ENCODE results near the gene FBXL19. TPM values are rescaled to one million over a fixed set of nuclear protein-coding genes. Genes with fewer than 3 reads are reported as not detected.

Gene FBXL19
- total and polyA plus RNA-seq, 2 of the 13 experiments (the other 11 are each of a cell fraction or from before 2014, with no cell fraction given): 6.0 to 13.7 TPM

DNA sequence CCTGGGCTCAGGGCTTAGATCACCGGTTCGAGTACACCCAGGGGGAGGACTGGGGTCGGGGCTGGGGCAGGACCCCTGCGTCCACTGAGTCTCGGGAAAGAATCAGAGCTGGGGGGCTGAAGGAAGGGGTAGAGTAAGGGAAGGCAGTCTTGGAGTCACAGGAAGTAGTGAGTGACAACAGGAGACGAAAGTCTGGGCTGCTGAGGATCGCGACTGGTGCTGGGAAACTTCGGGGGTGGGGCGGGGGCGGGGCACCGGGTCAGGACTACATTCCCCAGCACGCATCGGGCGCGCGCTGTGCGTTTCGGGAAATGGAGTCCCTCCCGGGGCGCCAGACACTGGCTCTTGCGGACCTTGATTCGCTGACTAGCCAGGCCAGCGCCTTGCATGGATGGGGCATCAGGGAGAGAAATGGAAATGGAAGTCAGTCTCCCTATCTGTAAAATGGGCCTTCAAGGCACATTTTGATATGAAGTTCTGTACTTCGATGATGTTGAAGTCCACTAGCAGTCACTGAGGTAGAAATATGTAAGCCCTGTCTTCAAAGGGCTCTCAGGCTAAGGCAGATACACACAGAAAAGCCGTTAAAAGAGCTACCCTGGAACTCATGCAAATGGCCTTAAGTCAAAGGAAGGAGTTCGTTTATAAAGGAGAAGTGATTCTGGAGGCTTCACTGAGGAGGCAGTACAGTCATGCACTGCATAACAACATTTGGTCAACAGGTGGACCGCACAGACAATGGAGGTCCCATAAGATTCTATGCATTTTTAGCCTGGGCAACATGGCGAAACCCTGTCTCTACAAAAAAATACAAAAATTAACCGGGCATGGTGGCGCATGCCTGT is 26.3 kb upstream of the FBXL19 start (continued):
- TF ChIP-seq, protein P1, sequence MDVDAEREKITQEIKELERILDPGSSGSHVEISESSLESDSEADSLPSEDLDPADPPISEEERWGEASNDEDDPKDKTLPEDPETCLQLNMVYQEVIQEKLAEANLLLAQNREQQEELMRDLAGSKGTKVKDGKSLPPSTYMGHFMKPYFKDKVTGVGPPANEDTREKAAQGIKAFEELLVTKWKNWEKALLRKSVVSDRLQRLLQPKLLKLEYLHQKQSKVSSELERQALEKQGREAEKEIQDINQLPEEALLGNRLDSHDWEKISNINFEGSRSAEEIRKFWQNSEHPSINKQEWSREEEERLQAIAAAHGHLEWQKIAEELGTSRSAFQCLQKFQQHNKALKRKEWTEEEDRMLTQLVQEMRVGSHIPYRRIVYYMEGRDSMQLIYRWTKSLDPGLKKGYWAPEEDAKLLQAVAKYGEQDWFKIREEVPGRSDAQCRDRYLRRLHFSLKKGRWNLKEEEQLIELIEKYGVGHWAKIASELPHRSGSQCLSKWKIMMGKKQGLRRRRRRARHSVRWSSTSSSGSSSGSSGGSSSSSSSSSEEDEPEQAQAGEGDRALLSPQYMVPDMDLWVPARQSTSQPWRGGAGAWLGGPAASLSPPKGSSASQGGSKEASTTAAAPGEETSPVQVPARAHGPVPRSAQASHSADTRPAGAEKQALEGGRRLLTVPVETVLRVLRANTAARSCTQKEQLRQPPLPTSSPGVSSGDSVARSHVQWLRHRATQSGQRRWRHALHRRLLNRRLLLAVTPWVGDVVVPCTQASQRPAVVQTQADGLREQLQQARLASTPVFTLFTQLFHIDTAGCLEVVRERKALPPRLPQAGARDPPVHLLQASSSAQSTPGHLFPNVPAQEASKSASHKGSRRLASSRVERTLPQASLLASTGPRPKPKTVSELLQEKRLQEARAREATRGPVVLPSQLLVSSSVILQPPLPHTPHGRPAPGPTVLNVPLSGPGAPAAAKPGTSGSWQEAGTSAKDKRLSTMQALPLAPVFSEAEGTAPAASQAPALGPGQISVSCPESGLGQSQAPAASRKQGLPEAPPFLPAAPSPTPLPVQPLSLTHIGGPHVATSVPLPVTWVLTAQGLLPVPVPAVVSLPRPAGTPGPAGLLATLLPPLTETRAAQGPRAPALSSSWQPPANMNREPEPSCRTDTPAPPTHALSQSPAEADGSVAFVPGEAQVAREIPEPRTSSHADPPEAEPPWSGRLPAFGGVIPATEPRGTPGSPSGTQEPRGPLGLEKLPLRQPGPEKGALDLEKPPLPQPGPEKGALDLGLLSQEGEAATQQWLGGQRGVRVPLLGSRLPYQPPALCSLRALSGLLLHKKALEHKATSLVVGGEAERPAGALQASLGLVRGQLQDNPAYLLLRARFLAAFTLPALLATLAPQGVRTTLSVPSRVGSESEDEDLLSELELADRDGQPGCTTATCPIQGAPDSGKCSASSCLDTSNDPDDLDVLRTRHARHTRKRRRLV (CRISPR knock-in tag; IDR thresholded peaks at IDR 0.05): peak; percentile 96
- no peak for TF ChIP-seq HOXA7 (CRISPR knock-in tag; IDR thresholded peaks at IDR 0.05)
- TF ChIP-seq YEATS4 (CRISPR knock-in tag; IDR thresholded peaks at IDR 0.05; ENCODE audit: borderline replicate concordance): no peak
- no peak for TF ChIP-seq ZNF34 (CRISPR knock-in tag; IDR thresholded peaks at IDR 0.05; ENCODE audit: borderline replicate concordance)
- TF ChIP-seq SYNCRIP (IDR thresholded peaks at IDR 0.05; ENCODE audit: insufficient read depth, low read depth, low read length): no peak
- TF ChIP-seq ZNF253 (CRISPR knock-in tag; IDR thresholded peaks at IDR 0.05; ENCODE audit: borderline replicate concordance): no peak
- TF ChIP-seq ZNF121 (CRISPR knock-in tag; IDR thresholded peaks at IDR 0.05): no peak; the same call in 1 of the 2 replicates
- no peak for TF ChIP-seq ZNF160 (CRISPR knock-in tag; IDR thresholded peaks at IDR 0.05)
- no peak for TF ChIP-seq AHDC1 (CRISPR knock-in tag; IDR thresholded peaks at IDR 0.05; ENCODE audit: borderline replicate concordance)
- TF ChIP-seq, protein P2, sequence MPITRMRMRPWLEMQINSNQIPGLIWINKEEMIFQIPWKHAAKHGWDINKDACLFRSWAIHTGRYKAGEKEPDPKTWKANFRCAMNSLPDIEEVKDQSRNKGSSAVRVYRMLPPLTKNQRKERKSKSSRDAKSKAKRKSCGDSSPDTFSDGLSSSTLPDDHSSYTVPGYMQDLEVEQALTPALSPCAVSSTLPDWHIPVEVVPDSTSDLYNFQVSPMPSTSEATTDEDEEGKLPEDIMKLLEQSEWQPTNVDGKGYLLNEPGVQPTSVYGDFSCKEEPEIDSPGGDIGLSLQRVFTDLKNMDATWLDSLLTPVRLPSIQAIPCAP (CRISPR knock-in tag; IDR thresholded peaks at IDR 0.05; ENCODE audit: low read depth): no peak
- peak; percentile 81 for TF ChIP-seq NR2C2 (CRISPR knock-in tag; IDR thresholded peaks at IDR 0.05; ENCODE audit: borderline replicate concordance)
- TF ChIP-seq SETDB1 (CRISPR knock-in tag; IDR thresholded peaks at IDR 0.05; ENCODE audit: borderline replicate concordance): no peak
- TF ChIP-seq REXO4 (CRISPR knock-in tag; IDR thresholded peaks at IDR 0.05; ENCODE audit: borderline replicate concordance): no peak
- TF ChIP-seq ZFP36L2 (CRISPR knock-in tag; IDR thresholded peaks at IDR 0.05): no peak
- no peak for TF ChIP-seq ZBTB26 (CRISPR knock-in tag; IDR thresholded peaks at IDR 0.05; ENCODE audit: borderline replicate concordance)

Measured in HepG2 (cell line).